SK-N-SH (cell line): ENCODE measurements around the gene CCNC. TPM values are rescaled to one million over a fixed set of nuclear protein-coding genes. Genes with fewer than 3 reads are reported as not detected.

Experiments
- CTCF ChIA-PET: fragments of 300-600, 350-600 bp; formaldehyde crosslinking; extraction: SDS; loops from one replicate; lab custom pipeline; 2021; lab: Yijun Ruan, JAX
- POLR2A ChIA-PET: fragments of 350-600 bp; sonication (Branson Sonifier 250); formaldehyde crosslinking; extraction: SDS; loops from one replicate; lab custom pipeline; 2020; ENCODE audit warnings: antibody characterized with exemption, inconsistent platforms; lab: Yijun Ruan, JAX
- DNase-seq: peaks from one replicate; pipeline ENCODE4 v3.0.0; 2012
- H2AFZ ChIP-seq: fragments of 200-600 bp; sonication (generic); 2 replicates; pipeline ENCODE4 v1.8.1; 2016; ENCODE audit warnings: antibody characterized with exemption, mild to moderate bottlenecking, low read depth
- H3F3A ChIP-seq: fragments of 200-600 bp; sonication (generic); replicated peaks from 2 replicates; pipeline ENCODE3; 2016; ENCODE audit warnings: antibody characterized with exemption, mild to moderate bottlenecking; ENCODE audit not compliant: insufficient read depth
- H3K27ac ChIP-seq, 2 experiments: fragments of 200-500 bp in 1 of 2; fragments of 200-600 bp in 1 of 2; sonication (Bioruptor generic) in 1 of 2; sonication (generic), shearing (Covaris generic) in 1 of 2; 2 replicates each; pipeline versions ENCODE4 v1.5.1 to v1.6.1; 2014 to 2016; ENCODE audit warnings: low read depth in 2 of 2, inconsistent platforms in 1 of 2, low read length in 1 of 2, mild to moderate bottlenecking in 1 of 2, mixed read lengths in 1 of 2
- H3K27me3 ChIP-seq: fragments of 200-600 bp; sonication (generic), shearing (Covaris generic); 2 replicates; pipeline ENCODE4 v1.6.1; 2016; ENCODE audit warnings: mixed run types; ENCODE audit not compliant: insufficient read depth
- H3K36me3 ChIP-seq, 2 experiments: fragments of 200-500 bp in 1 of 2; fragments of 200-600 bp in 1 of 2; sonication (Bioruptor generic) in 1 of 2; sonication (generic) in 1 of 2; replicated peaks in 1 of 2; 2 replicates each; pipeline versions ENCODE3 to v1.5.1; 2014 to 2016; ENCODE audit warnings: low read length in 1 of 2, mild to moderate bottlenecking in 1 of 2; ENCODE audit not compliant: insufficient read depth in 2 of 2, control insufficient read depth in 1 of 2
- H3K4me1 ChIP-seq, 2 experiments: fragments of 200-500 bp in 1 of 2; fragments of 200-600 bp in 1 of 2; sonication (Bioruptor generic) in 1 of 2; sonication (generic), shearing (Covaris generic) in 1 of 2; 2 replicates each; pipeline versions ENCODE4 v1.5.1 to v1.6.1; 2014 to 2016; ENCODE audit warnings: low read depth in 1 of 2, low read length in 1 of 2, mixed run types in 1 of 2; ENCODE audit not compliant: insufficient read depth in 2 of 2, control insufficient read depth in 1 of 2
- H3K4me2 ChIP-seq: fragments of 200-600 bp; sonication (generic), shearing (Covaris generic); 2 replicates; pipeline ENCODE4 v1.6.1; 2017; ENCODE audit warnings: mixed run types
- H3K4me3 ChIP-seq, 2 experiments: fragments of 200-500 bp in 1 of 2; fragments of 200-600 bp in 1 of 2; sonication (Bioruptor generic) in 1 of 2; sonication (generic), shearing (Covaris generic) in 1 of 2; 2 replicates each; pipeline versions ENCODE4 v1.5.1 to v1.8.1; 2014 to 2016; ENCODE audit warnings: low read depth in 2 of 2, inconsistent platforms in 1 of 2, low read length in 1 of 2, mild to moderate bottlenecking in 1 of 2, mixed read lengths in 1 of 2, moderate library complexity in 1 of 2
- H3K79me2 ChIP-seq: fragments of 200-600 bp; sonication (generic); 2 replicates; pipeline ENCODE4 v1.8.1; 2017; ENCODE audit warnings: mild to moderate bottlenecking; ENCODE audit not compliant: insufficient read depth
- H3K9ac ChIP-seq: fragments of 200-600 bp; sonication (generic); 2 replicates; pipeline ENCODE4 v1.6.1; 2017; ENCODE audit warnings: mixed run types
- H3K9me2 ChIP-seq: fragments of 200-600 bp; sonication (generic); 2 replicates; pipeline ENCODE4 v1.6.1; 2017; ENCODE audit warnings: mixed run types
- H3K9me3 ChIP-seq: fragments of 200-600 bp; sonication (generic); 2 replicates; pipeline ENCODE4 v1.6.1; 2017; ENCODE audit warnings: mixed run types, mild to moderate bottlenecking, moderate library complexity
- H4K20me1 ChIP-seq: fragments of 200-600 bp; sonication (generic); 2 replicates; pipeline ENCODE4 v1.6.1; 2017; ENCODE audit warnings: mild to moderate bottlenecking, mixed run types; ENCODE audit not compliant: insufficient read depth
- FOXJ3 ChIP-seq: sonication (generic); formaldehyde crosslinking; IDR thresholded peaks from 2 replicates; pipeline ENCODE4 v1.5.1; 2020; ENCODE audit warnings: mild to moderate bottlenecking, missing genetic modification reagents
- GABPA ChIP-seq: IDR thresholded peaks from 2 replicates; pipeline ENCODE4 v1.4.0; 2012; ENCODE audit warnings: low read depth, mild to moderate bottlenecking
- IRF3 ChIP-seq: fragments of 150-350 bp; IDR thresholded peaks from 2 replicates; pipeline ENCODE4 v1.6.1; 2016; ENCODE audit warnings: mild to moderate bottlenecking, low read depth, low read length
- MXI1 ChIP-seq: IDR thresholded peaks from 2 replicates; pipeline ENCODE4 v1.6.1; 2012; ENCODE audit warnings: mild to moderate bottlenecking, low read depth, low read length, improper control_type of control experiment
- NRF1 ChIP-seq: IDR thresholded peaks from 2 replicates; pipeline ENCODE4 v1.6.1; 2012; ENCODE audit warnings: low read depth, mild to moderate bottlenecking, low read length
- PBX3 ChIP-seq: IDR thresholded peaks from 2 replicates; pipeline ENCODE4; 2012
- RAD21 ChIP-seq: IDR thresholded peaks from 2 replicates; pipeline ENCODE4 v1.6.1; 2012; ENCODE audit warnings: mild to moderate bottlenecking, low read length
- SIN3A ChIP-seq: IDR thresholded peaks from 2 replicates; pipeline ENCODE4 v1.6.1; 2012; ENCODE audit warnings: low read depth, mild to moderate bottlenecking, low read length, moderate library complexity, borderline replicate concordance
- TCF12 ChIP-seq: IDR thresholded peaks from 2 replicates; pipeline ENCODE4 v1.4.0; 2012
- TEAD4 ChIP-seq: IDR thresholded peaks from 2 replicates; pipeline ENCODE4 v1.4.0; 2012; ENCODE audit warnings: mild to moderate bottlenecking, borderline replicate concordance; ENCODE audit not compliant: insufficient read depth
- ZBTB33 ChIP-seq: IDR thresholded peaks from 2 replicates; pipeline ENCODE4 v1.4.0; 2012; ENCODE audit warnings: low read depth, borderline replicate concordance
- WGBS: methylation state at CpG from one replicate; pipeline ENCODE4 v1.1.6; 2017; ENCODE audit warnings: low lambda C conversion rate; 5-methylcytosine and 5-hydroxymethylcytosine counted together
- polyA plus RNA-seq, 3 experiments: library from polyadenylated mRNA; depleted of rRNA; stranded (reverse); fragments of >200 nt; gene quantifications; 2 replicates each; pipeline ENCODE4 v1.2.3, GENCODE V29; 2012

The CCNC gene
- polyA plus RNA-seq, 1 of the 3 experiments (the other 2 are of a cell fraction) = 16.0 TPM

GRCh38 chr6:99579781-99580180 lies 11.3 kb upstream of the CCNC start:
- no peak overlapping the region for H2AFZ ChIP-seq
- no peak overlapping the region for H3K9ac ChIP-seq
- CTCF ChIA-PET = no interaction called here
- no peaks in the 10 kb centered on the region for H3F3A ChIP-seq
- 24% methylated on average over 3 of the region's 4 CpGs for WGBS
- no peaks in the 10 kb centered on the region for H4K20me1 ChIP-seq
- no peaks in the 10 kb centered on the region for H3K36me3 ChIP-seq
- DNase-seq = no peak
- TF ChIP-seq GABPA = no peak
- H3K9me3 ChIP-seq = no peaks in the 10 kb centered on the region
- no peak overlapping the region for H3K4me2 ChIP-seq
- H3K27ac ChIP-seq = no peak overlapping the region
- POLR2A ChIA-PET = no interaction called here
- H3K9me2 ChIP-seq = no peaks in the 10 kb centered on the region
- no peaks in the 10 kb centered on the region for H3K4me1 ChIP-seq
- H3K4me3 ChIP-seq = no peak overlapping the region
- no peaks in the 10 kb centered on the region for H3K79me2 ChIP-seq
- peaks cover 5% of the 10 kb centered on the region; the same call in 1 of the 2 replicates for H3K27me3 ChIP-seq

- POLR2A ChIA-PET = no interaction called here
- no peak for TF ChIP-seq SIN3A
- no peak for TF ChIP-seq NRF1
- no peak for TF ChIP-seq TCF12
- TF ChIP-seq PBX3 = no peak
- no peak for TF ChIP-seq ZBTB33
- TF ChIP-seq TEAD4 = no peak
- no peak for TF ChIP-seq IRF3
- TF ChIP-seq MXI1 = no peak
- no peak for TF ChIP-seq RAD21
- TF ChIP-seq FOXJ3 = no peak
These were observed 7.2 kb upstream of the CCNC start for GRCh38 chr6:99575544-99576227.

More at GRCh38 chr6:99575544-99576227, 7.2 kb upstream of the CCNC start:
- H3K36me3 ChIP-seq = no peaks in the 10 kb centered on the region
- H3K79me2 ChIP-seq = no peaks in the 10 kb centered on the region
- H3K27ac ChIP-seq = no peak overlapping the region
- H3K27me3 ChIP-seq = no peaks in the 10 kb centered on the region
- no peaks in the 10 kb centered on the region for H3K4me1 ChIP-seq
- no peaks in the 10 kb centered on the region for H3K9me2 ChIP-seq
- no peaks in the 10 kb centered on the region for H3F3A ChIP-seq
- no peak overlapping the region for H3K4me3 ChIP-seq
- no peak overlapping the region for H3K4me2 ChIP-seq
- WGBS = 69% methylated on average over 2 of the region's 2 CpGs
- CTCF ChIA-PET = interaction anchor here (4.1 kb wide), 1 partner anchor 13 kb away, joined by 16 read pairs; no protein-coding TSS in a partner anchor
- H3K9me3 ChIP-seq = no peaks in the 10 kb centered on the region
- DNase-seq = no peak
- H3K9ac ChIP-seq = no peak overlapping the region
- H4K20me1 ChIP-seq = no peaks in the 10 kb centered on the region
- no peak overlapping the region for H2AFZ ChIP-seq
